ENCODE measurements around the gene CLEC4E. TPM values are rescaled to one million over a fixed set of nuclear protein-coding genes. Genes with fewer than 3 reads are reported as not detected.
"Not testable (repeated sequence)": the region's sequence is repeated elsewhere in the genome, so short reads cannot be mapped to it uniquely, and the experiment has no call there.

CLEC4E gene
- total RNA-seq (1 to 10 TPM; 1.9 to 5.4 (median 3.8) TPM), polyA plus RNA-seq (1 to 10 TPM in 2 of 3 donors, under 1 TPM in 1; 0.46 to 2.0 (median 1.8) TPM)

- DNase-seq, H3K36me3 ChIP-seq, H3K27me3 ChIP-seq, H3K9me3 ChIP-seq, H3K4me1 ChIP-seq: not testable (repeated sequence)
- H3K4me3 ChIP-seq = peak within 1 kb of the TSS in 1 of 4 donors; percentile 1
- 32 to 49% methylated on average over 4 of the region's 4 CpGs for WGBS, 2 donors
- TF ChIP-seq POLR2AphosphoS5 (IDR thresholded peaks at IDR 0.05) = peak in 1 of 4 donors; percentile 10
- H3K27ac ChIP-seq = peak within 1 kb of the TSS in 2 of 4 donors; percentile 7 to 14
- intact Hi-C loops (cut with DNase I) = loop anchor here (10.0 kb wide), 1 partner anchor 354 kb away; no protein-coding TSS in a partner anchor
These were observed at the start of gene CLEC4E for GRCh38 chr12:8540831-8541230. Gene CLEC4E (minus strand): TSS chr12:8540905. CDS start chr12:8540797, 108 bp downstream.

- no peaks in the 10 kb centered on the region for H3K9me3 ChIP-seq
- no peaks in the 10 kb centered on the region for H3K27me3 ChIP-seq
- no peaks in the 10 kb centered on the region for H3K4me1 ChIP-seq
- H3K27ac ChIP-seq = no peak overlapping the region
- TF ChIP-seq CTCF (IDR thresholded peaks at IDR 0.05) (no peak), POLR2A (IDR thresholded peaks at IDR 0.05) (no peak)
- no peak for DNase-seq
- 63 to 86% methylated on average over 7 of the region's 7 CpGs for WGBS, 2 donors
- H3K4me3 ChIP-seq = no peak overlapping the region
- intact Hi-C loops (cut with DNase I) = no loop called here
- H3K36me3 ChIP-seq = no peaks in the 10 kb centered on the region
These were observed 49.0 kb upstream of the CLEC4E start for GRCh38 chr12:8589679-8590078.

GRCh38 chr12:8584478-8584877 is 43.8 kb upstream of the CLEC4E start:
- H3K4me3 ChIP-seq; H3K27me3 ChIP-seq; DNase-seq; H3K27ac ChIP-seq; H3K36me3 ChIP-seq; H3K4me1 ChIP-seq; H3K9me3 ChIP-seq; intact Hi-C loops (cut with DNase I): not testable (repeated sequence)
- WGBS, 2 donors = 89 to 90% methylated on average over 13 of the region's 13 CpGs

GRCh38 chr12:8584004-8584403 is 43.3 kb upstream of the CLEC4E start:
- intact Hi-C loops (cut with DNase I) = no loop called here
- Histone ChIP-seq H3K36me3 (no peaks in the 10 kb centered on the region), H3K27me3 (no peaks in the 10 kb centered on the region), H3K27ac (no peak overlapping the region), H3K9me3 (no peaks in the 10 kb centered on the region), H3K4me3 (no peak overlapping the region), H3K4me1 (no peaks in the 10 kb centered on the region)
- TF ChIP-seq POLR2A (IDR thresholded peaks at IDR 0.05) (no peak), POLR2AphosphoS5 (IDR thresholded peaks at IDR 0.05) (no peak), CTCF (IDR thresholded peaks at IDR 0.05) (no peak), EP300 (IDR thresholded peaks at IDR 0.05) (no peak)
- no peak for DNase-seq
- WGBS, 2 donors = 74 to 75% methylated on average over 7 of the region's 7 CpGs

GRCh38 chr12:8581098-8581784 is 40.5 kb upstream of the CLEC4E start:
- H3K27me3 ChIP-seq = no peaks in the 10 kb centered on the region
- intact Hi-C loops (cut with DNase I) = no loop called here
- H3K4me1 ChIP-seq = no peaks in the 10 kb centered on the region
- H3K4me3 ChIP-seq = no peak overlapping the region
- no peaks in the 10 kb centered on the region for H3K36me3 ChIP-seq
- WGBS, 2 donors = 55 to 68% methylated on average over 9 of the region's 9 CpGs
- DNase-seq = no peak
- no peak overlapping the region for H3K27ac ChIP-seq
- H3K9me3 ChIP-seq = no peaks in the 10 kb centered on the region
- TF ChIP-seq EP300 (IDR thresholded peaks at IDR 0.05) (no peak), POLR2A (IDR thresholded peaks at IDR 0.05) (no peak), CTCF (IDR thresholded peaks at IDR 0.05) (no peak), POLR2AphosphoS5 (IDR thresholded peaks at IDR 0.05) (no peak)

GRCh38 chr12:8577879-8578278 is 37.2 kb upstream of the CLEC4E start:
- no peak for DNase-seq
- WGBS, 2 donors = 78 to 79% methylated on average over 3 of the region's 3 CpGs
- H3K27ac ChIP-seq = no peak overlapping the region
- H3K4me1 ChIP-seq = no peaks in the 10 kb centered on the region
- H3K27me3 ChIP-seq = no peaks in the 10 kb centered on the region
- intact Hi-C loops (cut with DNase I) = no loop called here
- H3K9me3 ChIP-seq = no peaks in the 10 kb centered on the region
- no peak for TF ChIP-seq POLR2A (IDR thresholded peaks at IDR 0.05)
- TF ChIP-seq CTCF (IDR thresholded peaks at IDR 0.05) = no peak
- TF ChIP-seq POLR2AphosphoS5 (IDR thresholded peaks at IDR 0.05) = no peak
- no peak for TF ChIP-seq EP300 (IDR thresholded peaks at IDR 0.05)
- H3K36me3 ChIP-seq = no peaks in the 10 kb centered on the region
- H3K4me3 ChIP-seq = no peak overlapping the region

Measured in sigmoid colon (tissue), 7 donors.